Spleen (tissue), 7 donors: ENCODE results near the gene TENM4.

Source experiments
- POLR2AphosphoS5 ChIP-seq, 3 donors: sonication (generic); formaldehyde crosslinking; IDR thresholded peaks; one replicate each; pipeline ENCODE4 v1.5.1; 2017; ENCODE audit warnings: antibody characterized with exemption in 3 of 3
- TF ChIP-seq, protein P1 (sequence below), 11 experiments: fragments of 200-600 bp in 7 of 11; fragments of 450-650 bp in 4 of 11; sonication (generic) in 4 of 11; IDR thresholded peaks in 8 of 11; conservative IDR thresholded peaks in 3 of 11; 1 replicate in 7 of 11; 2 replicates in 4 of 11; pipeline versions ENCODE4 v1.4.0 to v1.8.0; 2016 to 2021; ENCODE audit warnings: antibody characterized with exemption in 11 of 11, inconsistent platforms in 4 of 11, mild to moderate bottlenecking in 1 of 11
- donor health status: DM: no; HTN: no; CAD: no; lungs with moderate emphysema.
- donor health status: DM: no; HTN: no; CAD: no.
- donor health status: DM: no; HTN: no; CAD: no.

- TF ChIP-seq, protein P1, sequence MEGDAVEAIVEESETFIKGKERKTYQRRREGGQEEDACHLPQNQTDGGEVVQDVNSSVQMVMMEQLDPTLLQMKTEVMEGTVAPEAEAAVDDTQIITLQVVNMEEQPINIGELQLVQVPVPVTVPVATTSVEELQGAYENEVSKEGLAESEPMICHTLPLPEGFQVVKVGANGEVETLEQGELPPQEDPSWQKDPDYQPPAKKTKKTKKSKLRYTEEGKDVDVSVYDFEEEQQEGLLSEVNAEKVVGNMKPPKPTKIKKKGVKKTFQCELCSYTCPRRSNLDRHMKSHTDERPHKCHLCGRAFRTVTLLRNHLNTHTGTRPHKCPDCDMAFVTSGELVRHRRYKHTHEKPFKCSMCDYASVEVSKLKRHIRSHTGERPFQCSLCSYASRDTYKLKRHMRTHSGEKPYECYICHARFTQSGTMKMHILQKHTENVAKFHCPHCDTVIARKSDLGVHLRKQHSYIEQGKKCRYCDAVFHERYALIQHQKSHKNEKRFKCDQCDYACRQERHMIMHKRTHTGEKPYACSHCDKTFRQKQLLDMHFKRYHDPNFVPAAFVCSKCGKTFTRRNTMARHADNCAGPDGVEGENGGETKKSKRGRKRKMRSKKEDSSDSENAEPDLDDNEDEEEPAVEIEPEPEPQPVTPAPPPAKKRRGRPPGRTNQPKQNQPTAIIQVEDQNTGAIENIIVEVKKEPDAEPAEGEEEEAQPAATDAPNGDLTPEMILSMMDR (IDR thresholded peaks at IDR 0.05 in 8 of 11, conservative IDR thresholded peaks at IDR 0.05 in 3 of 11): no peak
- TF ChIP-seq POLR2AphosphoS5 (IDR thresholded peaks at IDR 0.05): no peak
These were observed 709.8 kb downstream of the TENM4 start for GRCh38 chr11:78731027-78731426.
